ENCODE results near the gene EGLN3.
"Not testable (repeated sequence)": the region's sequence is repeated elsewhere in the genome, so short reads cannot be mapped to it uniquely, and the experiment has no call there.

Gene EGLN3

DNA sequence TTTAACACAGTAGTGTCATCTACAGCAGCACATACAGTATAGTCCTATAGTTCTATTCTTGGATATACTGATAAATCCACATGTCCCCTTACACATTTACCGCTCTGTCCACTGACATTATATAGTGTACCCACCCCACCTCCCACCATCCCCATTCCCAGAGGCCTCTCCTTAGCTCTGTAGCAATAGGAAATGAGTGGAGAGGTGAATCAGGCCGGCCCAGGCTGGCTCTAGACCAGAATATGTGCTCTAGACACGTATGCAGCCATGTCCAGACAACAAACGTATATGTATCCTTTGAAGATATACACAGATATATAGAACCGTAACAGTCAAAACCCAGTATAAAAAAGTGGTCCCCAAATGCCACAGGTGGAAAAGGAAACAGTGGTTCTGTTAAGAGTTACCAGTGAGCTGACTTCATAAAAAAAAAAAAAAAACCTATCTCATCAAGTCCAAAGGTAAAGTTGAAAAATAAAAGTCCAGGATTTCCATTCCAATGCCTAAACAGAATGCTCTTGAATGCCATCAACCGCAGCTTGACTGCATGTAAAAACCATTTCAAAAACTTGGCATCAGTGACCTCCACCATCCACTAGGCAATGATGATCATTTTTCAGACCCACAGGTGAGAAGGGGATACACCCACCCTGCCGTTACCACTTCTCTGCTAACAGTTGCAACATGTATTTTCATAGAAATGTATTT is 16.7 kb downstream of the EGLN3 start:
- DNase-seq = no peak

DNA sequence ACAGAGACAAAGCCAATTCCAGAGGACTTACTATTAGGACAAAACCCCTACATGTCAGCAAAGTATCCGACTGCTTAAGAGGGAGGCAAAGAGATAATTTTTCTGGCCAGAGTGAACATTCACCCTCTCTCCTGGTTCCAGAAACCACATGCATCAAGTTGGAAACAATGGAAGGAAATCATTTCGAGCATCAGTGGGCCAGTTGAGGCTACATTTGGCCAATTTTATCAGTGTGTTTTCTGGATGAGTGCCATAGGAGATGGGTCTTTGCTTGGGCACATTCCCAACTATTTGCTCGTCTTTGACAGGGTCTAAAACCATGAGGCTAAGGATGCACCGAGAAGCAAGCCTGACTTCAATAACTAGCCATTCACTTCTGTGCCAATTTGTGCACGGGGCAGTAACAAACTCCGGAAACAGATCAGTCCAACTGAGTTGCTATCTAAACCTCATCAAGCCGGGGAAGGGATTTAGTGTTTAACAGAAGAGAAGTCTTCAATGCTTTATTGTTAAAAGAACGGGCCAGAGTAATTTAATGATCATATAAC is 17.4 kb downstream of the EGLN3 start:
- DNase-seq = no peak

DNA sequence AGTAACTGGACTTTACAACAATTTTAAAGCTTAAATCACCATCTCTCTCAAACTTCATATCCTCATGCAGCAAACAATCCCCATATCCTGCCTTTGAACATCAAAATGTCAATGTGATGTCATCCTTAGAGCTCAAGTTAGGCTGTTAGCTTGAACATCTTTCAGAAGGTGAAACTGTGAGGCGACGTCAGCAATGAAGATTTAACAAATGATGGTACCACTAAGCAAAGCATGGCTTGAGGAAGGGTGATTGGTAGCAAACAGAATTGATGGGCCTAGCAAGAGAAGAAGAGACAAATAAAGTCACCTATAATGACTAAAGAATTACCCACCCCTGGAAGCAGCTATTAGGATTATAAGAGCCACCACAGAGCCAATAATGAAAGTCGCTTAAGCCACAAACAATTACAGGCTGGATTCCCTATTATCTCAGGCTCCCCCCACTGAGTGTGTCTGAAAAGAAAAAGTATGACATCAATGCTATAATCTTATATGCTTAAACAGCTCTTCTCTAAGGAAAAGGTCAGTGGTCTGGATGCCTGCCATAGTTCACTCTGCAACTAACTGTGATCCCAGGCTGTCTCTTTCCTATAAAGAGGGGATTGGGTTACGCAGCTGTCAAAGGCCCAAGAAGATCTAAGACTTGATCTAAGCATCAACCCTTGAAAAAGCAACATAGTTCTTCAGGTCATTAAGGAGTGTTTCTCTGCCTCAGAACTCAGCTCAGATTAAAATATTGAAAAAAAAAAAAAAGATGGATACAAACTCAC is 18.1 kb downstream of the EGLN3 start:
- DNase-seq = no peak

DNA sequence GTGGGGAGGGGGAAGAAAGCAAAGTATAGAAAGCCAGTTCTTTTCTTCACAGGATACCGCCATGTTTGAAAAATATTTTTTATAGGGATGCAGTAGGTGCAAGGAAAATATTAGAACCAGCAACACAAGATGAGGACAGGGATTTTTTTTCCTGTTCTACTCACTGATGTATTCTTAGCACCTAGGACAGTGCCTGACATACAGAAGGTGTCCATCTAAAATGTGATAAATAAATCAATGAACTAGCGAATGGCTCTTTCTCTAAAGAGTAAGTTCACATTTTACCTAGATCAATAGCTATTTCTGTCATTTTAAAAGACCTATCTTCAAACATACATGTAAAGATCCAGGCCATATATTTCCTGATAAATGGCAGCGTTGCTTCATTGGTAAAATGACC is 18.8 kb downstream of the EGLN3 start:
- no peak for DNase-seq

DNA sequence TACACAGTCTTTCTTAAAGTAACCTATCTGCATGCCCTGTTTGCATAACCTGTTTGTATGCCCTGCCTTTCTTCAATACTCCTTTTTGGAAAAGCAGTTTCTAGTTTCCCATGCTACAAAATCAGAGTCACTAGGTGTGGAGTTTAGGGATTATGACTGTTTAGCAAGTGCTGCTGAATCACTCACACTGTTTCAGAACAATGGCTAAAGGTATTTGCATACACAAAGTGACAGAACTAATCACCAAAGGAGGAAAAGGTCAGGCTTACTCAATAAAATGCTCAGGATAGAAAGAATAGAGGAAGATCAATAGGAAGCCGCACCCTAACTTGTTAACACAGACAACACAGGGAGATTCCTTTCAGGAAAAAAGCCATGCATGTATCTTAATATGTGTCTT is 19.4 kb downstream of the EGLN3 start:
- no peak for DNase-seq

DNA sequence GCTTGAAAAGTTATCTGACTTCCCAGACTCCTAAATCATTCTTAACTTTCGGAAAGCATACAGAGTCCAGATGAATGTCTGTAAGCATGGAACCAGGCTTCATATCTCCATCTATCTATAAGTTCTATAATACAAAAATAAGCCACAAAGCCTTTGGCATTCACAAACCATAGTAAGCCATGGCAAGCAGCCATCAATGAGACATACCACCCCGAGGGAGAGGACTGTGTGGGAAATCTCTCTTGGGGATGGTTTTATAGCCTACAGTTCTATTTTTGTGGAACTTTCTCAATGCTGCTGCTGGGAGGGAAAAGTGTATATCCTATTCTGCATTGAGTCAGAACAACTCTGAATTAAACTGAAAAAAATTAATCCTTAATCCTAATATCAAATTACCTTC is 20.4 kb downstream of the EGLN3 start:
- no peak for DNase-seq

DNA sequence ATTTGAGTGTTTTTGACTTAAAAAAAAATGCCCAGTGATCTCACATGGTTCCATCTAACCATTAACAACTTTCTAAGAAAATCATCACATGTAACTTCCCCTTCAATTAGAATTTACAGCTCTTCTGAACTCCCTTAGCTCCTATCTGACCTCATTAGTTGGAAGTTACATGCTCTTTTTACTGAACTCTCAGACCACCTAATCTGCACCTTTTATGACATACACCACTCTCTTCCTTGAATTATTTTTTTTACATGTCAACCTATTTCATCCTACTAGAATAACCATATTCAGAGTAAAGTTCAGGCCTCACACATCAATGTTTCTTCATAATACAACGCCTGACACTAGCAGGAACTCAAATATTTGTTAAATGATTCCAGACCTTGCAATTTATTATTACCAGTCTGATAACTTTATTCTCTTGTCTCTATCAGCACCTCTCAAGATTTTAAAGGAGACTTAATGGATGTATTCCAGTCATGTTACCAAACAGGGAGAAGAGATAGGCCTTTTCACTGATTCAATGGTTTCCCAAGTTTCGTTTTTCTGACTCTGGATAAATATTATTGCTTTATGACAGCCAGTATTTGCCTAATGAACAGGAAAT is 21.0 kb downstream of the EGLN3 start:
- DNase-seq = no peak

DNA sequence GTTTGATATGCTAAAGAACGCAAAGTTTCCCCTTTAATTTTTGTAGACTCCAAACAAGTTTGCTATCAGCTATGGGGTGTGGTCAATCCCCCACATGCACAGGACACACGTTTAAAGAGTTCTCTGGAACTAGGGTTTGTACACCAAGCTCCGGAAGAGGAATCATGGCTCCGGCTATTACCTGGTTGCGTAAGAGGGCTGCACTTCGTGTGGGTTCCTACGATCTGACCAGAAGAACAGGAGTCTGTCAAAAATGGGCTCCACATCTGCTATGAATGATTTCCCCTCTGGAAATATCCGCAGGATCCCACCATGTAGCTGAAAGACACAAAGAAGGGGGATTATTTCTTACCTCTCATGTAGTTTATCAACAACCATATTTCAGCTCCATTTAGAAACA is 22.0 kb downstream of the EGLN3 start:
- DNase-seq = no peak

DNA sequence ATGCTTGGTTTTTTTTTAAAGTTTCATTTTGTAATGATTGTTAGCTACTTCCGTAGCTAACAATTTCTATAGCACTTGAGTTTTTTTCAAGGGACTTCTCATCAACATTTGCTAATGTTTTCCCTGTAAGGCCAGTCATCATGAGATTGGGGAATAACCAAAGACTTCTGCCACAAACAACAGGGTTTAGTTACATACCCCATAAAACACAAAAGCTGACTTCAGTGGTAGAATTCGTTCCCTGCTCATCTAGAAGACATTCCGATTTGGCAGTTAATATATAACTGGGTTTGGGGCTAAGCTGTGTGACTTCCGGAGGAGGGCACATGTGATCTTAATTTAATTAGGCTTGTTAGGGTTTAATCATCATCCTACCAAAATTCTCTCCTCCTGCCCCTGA is 22.9 kb downstream of the EGLN3 start:
- no peak for DNase-seq

DNA sequence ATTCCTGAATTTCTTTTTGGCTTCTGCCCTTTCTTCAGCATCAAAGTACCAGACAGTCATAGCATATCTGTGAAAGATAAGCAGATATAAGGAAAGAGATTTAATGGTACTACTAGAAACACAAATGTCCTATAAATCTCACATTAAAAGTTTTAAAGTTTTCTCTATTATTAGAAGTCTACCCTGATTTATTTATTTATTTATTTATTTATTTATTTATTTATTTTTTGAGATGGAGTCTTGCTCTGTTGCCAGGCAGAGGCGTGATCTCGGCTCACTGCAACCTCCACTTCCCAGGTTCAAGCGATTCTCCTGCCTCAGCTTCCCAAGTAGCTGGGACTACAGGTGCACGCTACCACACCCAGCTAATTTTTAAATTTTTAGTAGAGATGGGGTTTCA is 23.9 kb downstream of the EGLN3 start:
- DNase-seq = not testable (repeated sequence)

DNA sequence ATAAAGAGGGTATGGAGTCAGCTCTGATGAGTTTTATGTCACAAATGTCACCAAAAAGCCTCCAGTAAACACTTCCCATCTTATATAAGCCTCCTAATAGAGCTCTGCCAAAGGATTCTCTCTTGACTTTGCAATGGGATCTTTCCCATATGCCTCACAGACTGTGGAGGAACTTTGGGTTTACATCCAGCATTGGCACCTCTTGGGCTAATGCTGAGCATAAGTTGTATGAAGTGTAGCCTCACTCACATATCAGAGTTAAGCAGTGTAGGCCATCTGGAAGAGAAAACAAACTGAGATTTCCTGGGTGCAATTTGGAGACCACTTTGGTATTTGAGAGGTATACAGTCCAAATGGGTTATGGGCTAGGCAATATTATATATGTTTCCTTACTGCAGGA is 24.9 kb downstream of the EGLN3 start:
- no peak for DNase-seq

DNA sequence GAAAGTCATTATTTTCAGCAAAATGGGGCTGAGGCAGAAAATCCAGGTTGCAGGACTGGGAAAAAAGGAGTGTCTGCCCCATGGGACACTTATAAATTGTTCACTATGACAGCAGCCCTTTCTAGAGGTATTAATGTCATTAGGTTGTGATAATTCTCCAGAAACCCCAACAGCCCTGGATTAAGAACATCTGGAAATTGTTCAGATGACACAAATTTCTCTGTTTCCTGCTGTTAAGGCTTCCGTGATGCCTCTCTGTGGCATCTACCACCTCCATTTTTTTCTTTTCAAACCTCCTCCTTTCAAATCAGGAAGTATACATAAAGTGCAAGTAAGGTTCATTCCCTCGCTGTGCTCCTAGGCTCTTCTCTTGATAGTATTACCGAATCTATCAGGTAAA is 25.6 kb downstream of the EGLN3 start:
- DNase-seq = no peak

DNA sequence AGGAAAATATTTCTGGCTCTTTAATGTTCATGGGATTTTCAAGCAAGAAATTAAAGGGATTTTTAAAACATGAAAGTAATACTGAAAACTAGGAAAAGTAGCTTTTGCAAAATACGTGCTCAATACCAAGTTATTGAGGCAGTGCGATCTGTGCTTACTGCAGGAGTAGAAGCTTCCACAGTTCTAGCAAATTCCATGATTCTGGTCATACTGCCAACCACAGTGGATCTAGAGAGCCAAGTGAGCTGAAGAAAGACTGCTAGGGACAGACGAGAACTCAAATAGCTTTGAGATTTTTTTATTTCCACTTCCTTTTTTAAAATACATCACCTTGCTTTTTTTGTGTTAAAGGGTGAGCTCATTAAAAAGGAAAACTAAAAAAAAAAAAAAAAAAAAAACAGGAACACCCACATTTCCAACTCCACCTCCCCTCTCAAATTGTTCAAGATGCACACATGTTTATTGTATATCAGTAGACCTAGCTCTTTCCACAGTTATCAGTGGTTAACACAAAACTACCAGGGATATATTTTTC is 26.2 kb downstream of the EGLN3 start:
- DNase-seq = no peak

DNA sequence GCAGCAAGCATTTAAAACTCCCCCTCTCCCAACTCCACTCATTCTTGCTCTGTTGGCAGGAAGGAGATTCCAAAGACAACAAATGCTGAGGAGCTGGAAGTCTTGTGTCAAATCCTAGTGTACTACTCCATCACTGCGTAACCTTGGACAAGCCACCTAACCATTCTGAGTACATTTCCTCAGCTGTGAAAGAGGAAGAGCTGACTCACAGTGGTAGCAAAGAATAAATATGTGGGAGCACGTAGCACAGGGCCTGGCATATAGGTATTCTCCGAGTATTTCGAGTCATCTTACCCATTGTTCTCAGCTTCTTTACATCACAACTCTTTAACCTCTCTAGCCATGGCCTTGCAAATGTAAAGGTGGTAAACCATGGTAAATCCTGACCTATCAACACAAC is 28.7 kb downstream of the EGLN3 start:
- no peak for DNase-seq

DNA sequence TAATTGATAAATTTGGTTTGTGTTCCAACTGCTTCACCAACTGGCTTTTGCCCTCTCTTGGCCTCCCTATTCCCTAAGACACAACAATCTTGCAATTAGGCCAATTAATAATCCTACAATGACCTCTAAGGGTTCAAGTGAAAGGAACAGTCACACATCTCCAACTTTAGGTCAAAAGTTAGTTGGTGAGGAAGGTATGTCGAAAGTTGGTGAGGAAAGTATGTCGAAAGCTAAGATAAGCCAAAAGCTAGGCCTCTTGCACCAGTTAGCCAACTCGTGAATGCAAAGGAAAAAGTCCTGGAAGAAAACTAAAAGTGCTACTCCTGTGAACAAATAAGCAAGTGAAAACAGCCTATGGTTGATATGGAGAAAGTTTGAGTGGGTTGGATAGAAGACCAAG is 32.6 kb downstream of the EGLN3 start:
- no peak for DNase-seq

DNA sequence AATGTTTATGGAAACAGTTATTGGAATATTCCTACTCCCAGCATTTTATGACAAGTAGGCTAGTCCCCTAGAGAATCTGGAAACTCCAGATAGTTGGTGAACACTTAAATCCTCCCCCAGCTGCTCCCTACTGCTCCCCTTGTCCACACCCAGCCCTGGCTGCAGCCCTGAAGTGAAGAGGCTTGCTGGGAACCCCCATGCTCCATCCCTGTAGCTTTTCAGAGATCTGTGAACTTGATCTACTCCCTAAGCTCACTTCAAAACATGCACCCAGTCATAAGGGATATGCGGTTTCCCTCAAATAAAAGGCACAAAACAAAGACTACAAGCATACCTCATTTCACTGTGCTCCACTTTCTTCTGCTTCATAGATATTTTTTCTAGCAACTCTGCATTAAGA is 33.2 kb downstream of the EGLN3 start:
- no peak for DNase-seq

DNA sequence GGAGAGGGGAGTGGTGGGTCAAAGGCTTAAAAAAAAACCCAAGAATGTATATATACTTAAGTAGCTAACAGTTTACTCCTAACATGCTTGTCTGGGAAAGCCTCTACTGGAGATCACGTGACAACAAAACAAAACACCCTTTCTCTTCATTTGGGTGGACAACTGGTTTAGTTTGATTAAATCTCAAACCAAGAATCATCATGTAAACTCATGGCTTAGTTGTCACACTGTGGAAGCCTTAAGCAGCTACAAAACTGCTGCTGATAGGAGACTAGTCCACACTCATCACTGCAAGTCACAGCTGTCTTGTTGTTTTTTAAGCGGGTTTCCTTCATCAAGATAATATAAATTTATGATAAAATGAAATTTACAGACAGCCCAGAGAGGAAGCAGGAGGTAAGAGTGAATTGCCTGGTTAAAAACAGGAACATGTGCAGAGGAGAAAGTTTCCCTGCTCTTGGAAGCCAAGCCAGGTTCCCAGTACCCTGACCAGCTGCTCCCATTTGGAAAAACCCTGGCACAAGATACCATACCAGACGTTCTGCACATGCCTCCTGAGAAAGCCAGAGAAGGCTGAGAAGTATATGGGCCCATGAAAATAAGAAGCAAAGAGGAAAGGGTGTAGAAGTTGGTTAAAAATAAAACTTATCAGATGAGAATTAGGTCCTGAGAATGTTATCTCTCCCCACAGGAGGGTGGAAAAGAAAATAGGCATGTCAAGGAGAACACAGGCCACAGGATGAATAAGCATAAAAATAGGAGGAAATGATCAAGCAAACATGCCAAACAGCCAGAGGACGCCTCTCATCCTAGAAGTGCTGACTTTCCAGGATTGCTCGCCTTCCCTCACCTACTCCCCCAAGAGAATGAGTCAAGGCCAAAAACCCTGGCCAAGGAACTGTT is 34.0 kb downstream of the EGLN3 start:
- no peak for DNase-seq

DNA sequence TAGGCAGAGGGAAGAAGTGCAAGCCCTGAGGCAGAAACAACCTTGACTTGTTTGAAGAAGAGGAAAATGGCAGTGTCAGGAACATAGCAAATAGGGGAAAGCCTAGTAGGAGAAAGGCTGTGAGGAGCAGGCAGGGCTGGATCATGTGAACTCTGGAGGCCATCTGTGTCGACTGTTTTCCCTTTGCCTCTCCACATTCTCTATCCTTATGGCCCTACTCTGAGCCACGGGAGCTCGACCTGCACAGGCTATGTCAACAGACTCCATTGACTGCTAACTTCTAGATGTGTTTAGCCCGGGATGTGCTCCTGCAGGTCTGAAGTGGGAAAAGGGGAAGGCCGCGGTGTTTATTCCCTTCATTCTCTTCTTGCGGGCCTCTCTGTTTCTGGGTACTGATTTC is 35.2 kb downstream of the EGLN3 start:
- no peak for DNase-seq

DNA sequence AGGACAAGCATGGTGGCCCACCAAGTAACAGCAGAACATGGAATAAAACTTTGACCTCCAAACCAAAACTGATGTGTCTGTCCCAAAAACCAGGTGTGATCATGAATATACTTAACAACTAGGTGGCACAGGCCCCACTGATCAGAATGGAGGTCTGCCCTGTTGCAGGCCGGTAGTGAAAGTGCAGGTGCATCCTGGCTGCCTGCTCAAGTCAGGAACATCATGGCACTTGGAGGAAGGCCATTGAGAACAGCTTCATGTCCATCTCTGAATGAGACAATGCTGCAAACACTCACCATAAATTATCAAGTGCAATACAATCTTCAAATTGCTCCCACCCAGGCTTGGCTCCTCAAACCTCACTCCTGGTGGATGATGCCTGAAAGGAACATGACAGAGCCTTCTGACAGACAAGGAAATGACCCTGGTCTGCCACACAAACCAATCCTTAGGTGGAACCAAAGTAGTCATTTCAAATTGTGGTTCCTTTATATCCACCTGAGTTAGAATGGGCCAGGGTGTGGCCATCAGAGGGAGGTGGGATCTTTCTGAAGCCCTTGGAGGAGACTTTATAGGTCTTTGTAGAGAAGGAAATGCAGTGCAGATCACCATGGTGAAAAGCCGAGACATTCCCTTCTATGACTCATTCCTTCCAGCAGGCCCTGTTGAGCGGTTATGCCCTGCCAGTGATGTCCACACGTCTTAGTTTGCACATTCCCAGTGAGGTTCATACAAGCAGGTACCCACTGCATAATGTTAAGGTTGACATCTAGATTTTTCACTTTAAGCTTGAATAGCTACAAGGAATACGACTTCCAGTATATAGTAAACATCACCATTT is 36.0 kb downstream of the EGLN3 start:
- DNase-seq = no peak

DNA sequence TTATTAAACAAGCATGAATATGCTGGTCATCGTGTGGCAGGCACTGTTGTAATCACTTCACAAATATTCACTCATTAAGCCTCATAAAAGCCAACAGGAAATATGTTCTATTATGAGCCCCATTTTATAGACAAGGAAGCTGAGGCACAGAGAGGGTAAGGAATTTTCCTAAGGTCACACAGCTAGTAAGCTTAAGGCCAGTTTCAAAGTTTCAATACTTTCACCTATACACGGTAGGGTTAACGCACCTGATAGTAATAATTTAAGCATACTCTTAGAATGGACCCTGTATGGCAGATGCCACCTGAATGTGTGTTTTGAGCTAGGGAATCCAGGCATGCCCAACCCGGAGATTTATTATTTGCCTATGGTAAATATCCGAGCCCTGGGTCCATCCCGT is 39.8 kb downstream of the EGLN3 start:
- no peak for DNase-seq

DNA sequence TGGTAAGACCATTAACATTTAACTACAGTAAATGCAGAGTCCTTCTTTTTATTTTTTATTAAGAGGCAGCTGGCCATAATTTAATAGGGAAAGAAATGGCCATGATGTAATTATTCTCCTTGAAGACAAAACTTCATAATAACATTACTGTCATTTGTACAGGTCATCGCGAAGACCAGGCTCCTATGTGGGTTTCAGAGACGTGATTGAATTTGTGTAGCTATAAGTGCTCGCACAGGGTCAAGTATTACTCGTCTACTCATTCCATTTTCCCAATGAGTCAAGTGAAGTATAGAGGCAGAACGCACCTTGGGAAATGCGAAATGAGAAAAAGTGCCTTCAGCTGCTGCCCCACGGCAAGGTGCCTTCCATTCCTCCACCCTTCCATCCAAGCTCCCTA is 40.4 kb downstream of the EGLN3 start:
- no peak for DNase-seq
